Measurements from ENCODE around the gene TMEM223. TPM values are rescaled to one million over a fixed set of nuclear protein-coding genes. Genes with fewer than 3 reads are reported as not detected.

The TMEM223 gene, protein sequence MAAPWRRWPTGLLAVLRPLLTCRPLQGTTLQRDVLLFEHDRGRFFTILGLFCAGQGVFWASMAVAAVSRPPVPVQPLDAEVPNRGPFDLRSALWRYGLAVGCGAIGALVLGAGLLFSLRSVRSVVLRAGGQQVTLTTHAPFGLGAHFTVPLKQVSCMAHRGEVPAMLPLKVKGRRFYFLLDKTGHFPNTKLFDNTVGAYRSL
- total RNA-seq, result 19.8 TPM

GRCh38 chr11:62791501-62792201 is at the start of gene TMEM223:
TSS of gene TMEM223 (minus strand) at chr11:62792006. CDS start at chr11:62791994, 12 bp downstream.

GRCh38 chr11:62839050-62839945 is 47.5 kb upstream of the TMEM223 start, which contains the start of gene WDR74:
TSS of gene WDR74 (minus strand) at chr11:62839590. CDS start at chr11:62839570, 20 bp downstream.

DNA sequence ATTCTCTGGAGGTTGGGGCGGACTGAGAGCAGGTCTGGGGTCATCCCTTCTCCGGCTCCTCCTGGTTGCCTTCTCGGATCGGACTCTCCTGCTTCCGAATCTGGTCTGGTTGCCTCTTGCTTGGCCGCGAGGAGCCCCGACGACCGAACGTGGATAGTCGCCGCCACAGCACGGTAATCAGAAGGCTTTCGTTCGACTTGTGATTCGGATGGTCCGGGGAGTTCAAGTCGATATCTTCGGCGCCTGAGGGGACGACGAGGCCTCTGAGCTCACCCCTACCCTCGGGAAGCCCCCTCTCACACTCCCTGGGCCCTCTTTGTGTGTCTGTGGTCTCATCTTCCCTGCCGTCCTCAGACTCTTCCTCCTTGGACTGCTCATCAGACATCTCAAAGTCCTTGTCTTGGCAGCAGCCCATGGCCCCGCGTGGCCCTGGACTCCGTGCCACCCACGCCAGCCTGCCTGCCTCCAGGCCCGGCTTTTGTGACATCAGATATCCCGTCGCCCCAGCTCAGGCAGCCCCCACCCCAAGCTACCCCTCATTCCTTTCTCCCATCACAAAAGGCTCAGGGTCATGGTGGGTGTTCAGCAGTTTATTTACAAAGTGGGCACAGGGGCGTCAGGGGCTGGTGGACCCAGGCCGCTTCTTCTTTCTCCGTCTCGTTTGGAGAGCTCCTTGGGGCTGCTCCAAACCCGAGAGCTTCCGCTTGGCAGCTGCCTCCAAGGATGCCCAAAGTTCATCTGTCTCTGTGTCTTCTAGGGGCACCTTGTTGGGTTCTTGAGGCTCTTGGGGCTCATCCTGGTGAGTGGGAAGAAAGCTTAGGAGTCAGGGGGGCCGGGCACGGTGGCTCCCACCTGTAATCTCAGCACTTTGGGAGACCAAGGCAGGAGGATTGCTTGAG is 40.8 kb upstream of the TMEM223 start, which contains the start of gene TEX54:
TSS of gene TEX54 (minus strand) at position 506 of the 899 bp plus-strand sequence.

DNA sequence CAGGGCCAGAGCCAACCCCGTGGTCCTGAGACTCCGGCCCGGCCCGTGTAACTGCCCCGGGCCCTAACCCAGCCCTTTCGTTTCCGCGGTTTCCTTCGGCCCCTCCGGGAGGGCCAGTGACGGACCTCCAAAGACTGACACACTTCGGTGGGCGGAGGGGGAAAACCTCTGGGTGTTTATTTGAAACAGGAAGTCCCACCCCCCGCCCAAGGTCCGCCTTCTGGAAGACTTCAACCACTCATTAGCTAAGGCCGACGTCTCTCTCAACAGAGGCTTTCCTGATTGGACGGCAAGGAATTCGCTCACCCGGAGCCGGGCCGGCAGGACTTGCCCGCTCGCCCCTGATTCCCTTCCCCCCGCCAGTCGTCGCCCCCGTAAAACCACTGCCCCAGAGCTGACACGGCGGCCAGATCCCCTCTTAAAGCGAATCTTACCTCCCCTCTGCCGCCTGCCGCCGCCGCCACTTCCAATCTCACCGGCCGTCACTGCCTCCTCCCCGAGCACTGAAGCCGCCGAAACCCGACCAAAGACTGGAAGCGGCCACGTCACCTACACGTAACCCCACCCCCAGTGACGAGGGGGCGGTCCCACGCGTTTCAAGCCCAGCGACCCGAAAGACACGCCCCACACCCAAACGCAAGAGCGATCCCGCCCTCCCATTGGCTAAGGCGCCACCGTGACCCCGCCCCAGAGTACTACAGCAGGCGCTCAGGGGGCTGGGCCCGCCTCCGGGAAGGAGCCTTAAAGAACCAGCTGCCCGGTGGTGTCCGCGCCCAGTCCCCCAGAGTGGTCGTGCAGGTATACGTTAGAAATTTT is 39.9 kb upstream of the TMEM223 start, which contains the start of gene STX5:
TSS of gene STX5 (minus strand) at position 532 of the 816 bp plus-strand sequence. CDS start 808 bp downstream, outside the sequence.

DNA sequence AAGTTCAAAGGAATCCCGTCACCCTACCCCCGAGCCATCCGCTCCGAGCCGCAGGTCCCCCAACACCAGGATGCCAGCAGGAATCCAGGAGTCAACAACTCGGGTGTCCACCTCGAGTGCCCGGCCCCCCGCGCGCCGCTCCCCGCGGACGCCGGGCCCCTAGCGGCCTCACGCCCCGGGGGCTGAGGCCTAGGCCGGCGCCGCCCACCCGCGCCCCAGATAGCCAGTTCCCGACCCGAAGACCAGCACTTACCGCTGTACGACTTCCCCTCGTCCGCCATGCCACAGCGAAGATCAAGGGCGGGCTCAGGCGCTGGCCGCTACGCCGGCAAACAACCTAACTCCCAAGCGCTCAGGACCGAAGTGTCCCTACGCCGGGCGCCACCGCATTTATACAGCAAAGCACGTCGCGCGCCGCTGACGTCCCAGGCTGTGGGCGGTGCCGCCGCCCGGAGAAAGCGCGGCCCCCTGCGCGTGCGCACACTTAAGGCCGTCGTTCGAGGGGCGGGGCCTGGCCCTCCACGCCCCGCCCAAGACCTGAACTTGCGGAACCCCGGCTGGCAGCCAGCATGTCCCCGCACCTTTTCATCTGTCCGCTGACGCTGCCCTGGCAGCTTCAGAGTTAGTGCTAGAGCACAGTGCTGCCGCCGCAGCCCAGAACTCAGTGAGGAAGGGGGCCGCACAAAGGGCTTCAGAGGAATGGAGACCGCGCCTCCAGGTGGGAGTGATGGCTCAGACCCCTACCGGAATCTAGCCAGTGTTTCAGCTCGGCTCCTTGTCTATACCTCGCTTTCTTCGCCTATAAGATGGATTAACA is 13.5 kb upstream of the TMEM223 start, which contains the start of gene NXF1:
TSS of gene NXF1 (minus strand) at position 365 of the 817 bp plus-strand sequence. CDS start at position 281, 84 bp downstream.

DNA sequence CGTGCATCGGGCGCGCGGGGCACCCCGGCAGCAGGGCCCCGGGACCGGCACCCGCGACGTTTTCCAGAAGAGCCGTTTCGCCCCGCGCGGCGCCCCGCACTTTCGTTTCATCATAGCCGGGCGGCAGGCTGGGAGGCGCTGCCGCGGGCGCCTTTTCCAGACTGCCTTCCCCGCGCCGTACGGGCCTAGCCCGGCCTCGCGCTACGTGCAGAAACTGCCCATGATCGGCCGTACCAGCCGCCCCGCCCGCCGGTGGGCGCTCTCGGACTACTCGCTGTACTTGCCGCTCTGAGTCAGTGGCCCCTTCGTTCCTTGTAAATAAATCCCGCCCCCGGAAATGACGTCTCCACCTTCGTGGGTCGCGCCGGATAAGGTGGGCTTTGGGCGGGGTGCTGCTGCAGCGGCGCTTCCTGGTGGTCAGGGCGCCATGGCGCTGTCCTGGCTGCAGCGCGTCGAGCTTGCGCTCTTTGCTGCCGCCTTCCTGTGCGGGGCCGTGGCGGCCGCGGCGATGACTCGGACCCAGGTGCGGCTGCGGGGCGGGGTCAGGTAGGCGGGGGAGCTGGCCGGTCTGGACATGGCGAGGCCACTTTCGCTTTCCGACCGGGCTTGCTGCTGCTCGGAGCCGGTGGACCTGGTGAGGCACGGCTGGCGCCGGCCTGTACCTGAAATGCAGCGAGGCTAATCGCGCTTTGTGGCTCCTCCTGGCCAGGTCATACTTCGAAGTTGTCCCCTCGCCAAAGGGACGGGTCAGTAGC is 4.6 kb downstream of the TMEM223 start, which contains the start of gene TMEM179B:
TSS of gene TMEM179B (plus strand) at position 398 of the 755 bp plus-strand sequence. CDS start at position 428, 30 bp downstream.

DNA sequence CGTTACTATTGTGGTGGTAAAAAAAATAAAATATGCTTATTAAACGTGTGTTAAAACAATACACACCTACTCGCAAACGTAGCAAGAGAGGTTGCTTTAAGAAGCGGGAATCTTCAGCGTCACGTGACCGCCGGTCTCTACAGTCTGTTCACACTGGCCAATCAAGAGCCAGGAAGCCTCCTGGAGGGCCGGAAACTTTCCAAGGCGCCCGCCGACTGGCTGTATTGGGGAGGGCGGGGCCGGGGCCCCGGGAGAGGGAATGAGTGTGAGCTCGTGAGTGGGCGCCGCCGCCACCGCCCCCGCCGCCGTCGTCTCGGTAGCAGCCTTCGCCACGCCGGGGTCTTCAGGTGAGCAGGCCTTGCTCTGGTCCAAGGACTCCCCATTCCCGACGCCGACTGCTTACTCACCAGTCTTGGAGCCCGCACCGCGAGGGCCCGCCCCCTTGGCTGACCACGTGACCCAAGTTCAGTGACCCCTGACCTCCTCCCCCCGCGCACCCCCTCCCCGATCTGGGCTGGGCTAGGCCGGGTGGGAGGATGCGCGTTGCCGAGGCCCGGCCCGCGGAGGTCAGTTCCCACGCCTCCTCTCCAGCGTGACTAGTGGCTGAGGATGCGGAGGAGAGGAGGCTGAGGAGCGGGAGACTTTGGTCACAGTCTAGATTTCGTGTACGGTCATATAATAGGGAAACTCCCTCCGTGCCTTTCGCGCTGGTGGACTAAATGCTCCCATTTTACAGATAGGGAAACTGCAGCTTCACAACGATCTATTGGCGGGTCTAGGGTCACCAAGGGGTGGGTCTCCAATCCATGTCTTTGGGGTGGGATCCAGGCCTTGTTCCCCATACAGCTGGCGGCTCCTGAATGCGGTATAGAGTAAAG is 20.4 kb downstream of the TMEM223 start, which contains the start of gene TAF6L:
TSS of gene TAF6L (plus strand) at position 253 of the 878 bp plus-strand sequence. CDS start 4,388 bp downstream, outside the sequence.

GRCh38 chr11:62753736-62754603 is 37.8 kb downstream of the TMEM223 start, which contains the start of gene ZBTB3:
TSS of gene ZBTB3 (minus strand) at chr11:62754160. CDS start at chr11:62753664, 496 bp downstream.

Other genes with a start within 250 kb of the TMEM223 start
- 410 TPM for gene AHNAK, start 245.2 kb downstream of the TMEM223 start, total RNA-seq
- gene EEF1G, start 218.1 kb downstream of the TMEM223 start, total RNA-seq, result 1,400 TPM
- gene TUT1, start 200.5 kb downstream of the TMEM223 start, total RNA-seq, result 13.4 TPM
- 81.5 TPM for gene MTA2, start 190.1 kb downstream of the TMEM223 start, total RNA-seq
- gene EML3, start 179.2 kb downstream of the TMEM223 start, total RNA-seq, result 43.8 TPM
- 86.4 TPM for gene ROM1, start 178.7 kb downstream of the TMEM223 start, total RNA-seq
- gene B3GAT3, start 170.0 kb downstream of the TMEM223 start, total RNA-seq, result 36.8 TPM
- 175 TPM for gene GANAB, start 145.4 kb downstream of the TMEM223 start, total RNA-seq
- 22.4 TPM for gene INTS5, start 138.7 kb downstream of the TMEM223 start, total RNA-seq
- 29.7 TPM for gene C11orf98, start 126.8 kb downstream of the TMEM223 start, total RNA-seq
- 4.7 TPM for gene CSKMT, start 126.7 kb downstream of the TMEM223 start, total RNA-seq
- gene UQCC3, start 120.3 kb downstream of the TMEM223 start, total RNA-seq, result 6.5 TPM
- gene LBHD1, start 119.7 kb downstream of the TMEM223 start, total RNA-seq, result 6.0 TPM
- 88.9 TPM for gene UBXN1, start 112.9 kb downstream of the TMEM223 start, total RNA-seq
- gene LRRN4CL, start 102.5 kb downstream of the TMEM223 start, total RNA-seq, result 12.4 TPM
- 44.1 TPM for gene BSCL2, start 84.6 kb downstream of the TMEM223 start, total RNA-seq
- 3.0 TPM for gene GNG3, start 84.3 kb downstream of the TMEM223 start, total RNA-seq
- gene HNRNPUL2, start 64.5 kb downstream of the TMEM223 start, total RNA-seq, result 27.4 TPM
- 19.2 TPM for gene TTC9C, start 63.5 kb downstream of the TMEM223 start, total RNA-seq
- 15.2 TPM for gene ZBTB3, start 37.8 kb downstream of the TMEM223 start, total RNA-seq
- 58.8 TPM for gene POLR2G, start 30.4 kb downstream of the TMEM223 start, total RNA-seq
- gene TAF6L, start 20.6 kb downstream of the TMEM223 start, total RNA-seq, result 20.5 TPM
- 20.0 TPM for gene TMEM179B, start 4.6 kb downstream of the TMEM223 start, total RNA-seq
- gene NXF1, start 13.4 kb upstream of the TMEM223 start, total RNA-seq, result 67.8 TPM
- 38.0 TPM for gene STX5, start 40.0 kb upstream of the TMEM223 start, total RNA-seq
- not detected for gene TEX54, start 40.8 kb upstream of the TMEM223 start, total RNA-seq
- 25.9 TPM for gene WDR74, start 47.6 kb upstream of the TMEM223 start, total RNA-seq
- 115 TPM for gene SLC3A2, start 88.9 kb upstream of the TMEM223 start, total RNA-seq
- gene CHRM1, start 129.4 kb upstream of the TMEM223 start, total RNA-seq, result 0.71 TPM
- gene SLC22A6, start 193.0 kb upstream of the TMEM223 start, total RNA-seq, result 0.88 TPM
- gene SLC22A8, start 223.8 kb upstream of the TMEM223 start, total RNA-seq, result 8.5 TPM

Measured in camera-type eye (tissue), 1 donor.